K562 (cell line): ENCODE data around the gene PPFIA3. TPM values are rescaled to one million over a fixed set of nuclear protein-coding genes. Genes with fewer than 3 reads are reported as not detected.

Experiments
- BDP1 ChIP-seq: IDR thresholded peaks from 3 replicates; pipeline ENCODE4 v1.6.1; 2011; ENCODE audit not compliant: insufficient read length, insufficient read depth
- CBX3 ChIP-seq, 2 experiments: IDR thresholded peaks; 1 replicate in 1 of 2; 2 replicates in 1 of 2; pipeline ENCODE4 v1.6.1; 2012; ENCODE audit warnings: inconsistent platforms in 2 of 2, low read length in 2 of 2, borderline replicate concordance in 1 of 2, control low read depth in 1 of 2
- CREM ChIP-seq: IDR thresholded peaks from 2 replicates; pipeline ENCODE4 v1.6.1; 2014; ENCODE audit warnings: antibody characterized with exemption, low read depth
- EGR1 ChIP-seq: fragments of 450-650 bp; conservative IDR thresholded peaks from 2 replicates; pipeline ENCODE4 v1.6.1; 2017; ENCODE audit warnings: mild to moderate bottlenecking
- FOXJ3 ChIP-seq: sonication (generic); formaldehyde crosslinking; IDR thresholded peaks from 2 replicates; pipeline ENCODE4 v1.4.0; 2020; ENCODE audit warnings: mild to moderate bottlenecking, missing genetic modification reagents
- MCM2 ChIP-seq: fragments of 450-650 bp; IDR thresholded peaks from 2 replicates; pipeline ENCODE4 v1.6.1; 2017; ENCODE audit warnings: low read depth, mild to moderate bottlenecking
- NCOA6 ChIP-seq: fragments of 450-650 bp; IDR thresholded peaks from 2 replicates; pipeline ENCODE4 v1.6.1; 2017; ENCODE audit warnings: mild to moderate bottlenecking
- NFATC3 ChIP-seq: fragments of 450-650 bp; IDR thresholded peaks from 2 replicates; pipeline ENCODE4 v1.6.1; 2017; ENCODE audit warnings: mild to moderate bottlenecking
- NR2C1 ChIP-seq, 2 experiments: fragments of 450-650 bp; IDR thresholded peaks; 2 replicates each; pipeline ENCODE4 v1.6.1; 2017; ENCODE audit warnings: mild to moderate bottlenecking in 2 of 2, antibody characterized with exemption in 1 of 2, inconsistent platforms in 1 of 2, missing compliant biosample characterization in 1 of 2, missing genetic modification characterization in 1 of 2
- SMARCA5 ChIP-seq: fragments of 450-650 bp; IDR thresholded peaks from 2 replicates; pipeline ENCODE4 v1.6.1; 2016
- UBTF ChIP-seq, 2 experiments: IDR thresholded peaks; 2 replicates each; pipeline ENCODE4 v1.6.1; 2012; ENCODE audit warnings: improper control_type of control experiment in 2 of 2, low read depth in 2 of 2, low read length in 2 of 2, borderline replicate concordance in 1 of 2
- ZBTB2 ChIP-seq: fragments of 450-650 bp; IDR thresholded peaks from 2 replicates; pipeline ENCODE4 v1.6.1; 2016; ENCODE audit warnings: antibody characterized with exemption
- ZBTB7A ChIP-seq: IDR thresholded peaks from 2 replicates; pipeline ENCODE4 v1.6.1; 2011; ENCODE audit warnings: low read depth, mild to moderate bottlenecking, low read length, moderate library complexity, borderline replicate concordance; ENCODE audit not compliant: control insufficient read depth
- ZFPM2 ChIP-seq: fragments of 250-450 bp; sonication (Bioruptor Pico); IDR thresholded peaks from 2 replicates; pipeline ENCODE4 v1.5.1; 2022; ENCODE audit warnings: mild to moderate bottlenecking
- ZNF449 ChIP-seq: fragments of 250-450 bp; sonication (Bioruptor Pico); IDR thresholded peaks from 2 replicates; pipeline ENCODE4 v1.8.0; 2022; ENCODE audit warnings: moderate library complexity, mild to moderate bottlenecking, inconsistent platforms
- polyA plus RNA-seq, 8 experiments: library from polyadenylated mRNA; depleted of rRNA in 4 of 8; stranded (reverse) in 5 of 8; unstranded in 3 of 8; fragments of >200 nt; fragmentation: Nextera tagmentation in 2 of 8; fragmentation: Illumina TruSeq in 1 of 8; extraction: Ambion mirVana in 2 of 8; extraction: Trizol in 1 of 8; gene quantifications; 2 replicates each; pipeline versions ENCODE4 v1.2.1 to v1.2.3, GENCODE V29; 2011 to 2014; ENCODE audit warnings: inconsistent platforms in 1 of 8, missing spikeins in 1 of 8
- total RNA-seq, 7 experiments: library from RNA; depleted of rRNA in 6 of 7; stranded (reverse); fragments of >200 nt in 6 of 7; fragmentation: Illumina TruSeq in 2 of 7; extraction: Trizol in 2 of 7; gene quantifications; 2 replicates each; pipeline versions ENCODE4 v1.2.1 to v1.2.3, GENCODE V29; 2011 to 2021; ENCODE audit warnings: low replicate concordance in 1 of 7
- TF ChIP-seq, protein P1 (sequence below): fragments of 250-450 bp; sonication (Bioruptor Pico); IDR thresholded peaks from 2 replicates; pipeline ENCODE4 v1.8.0; 2021; ENCODE audit warnings: borderline replicate concordance, mild to moderate bottlenecking, moderate library complexity; ENCODE audit not compliant: poor library complexity, severe bottlenecking
- TF ChIP-seq, protein P2 (sequence below): fragments of 450-650 bp; IDR thresholded peaks from 2 replicates; pipeline ENCODE4 v1.6.1; 2016; ENCODE audit warnings: low read depth, mild to moderate bottlenecking, moderate library complexity
- TF ChIP-seq, protein P3 (sequence below): fragments of 250-450 bp; sonication (Bioruptor Pico); IDR thresholded peaks from 2 replicates; pipeline ENCODE4 v1.5.0; 2021; ENCODE audit warnings: mild to moderate bottlenecking, borderline replicate concordance

PPFIA3 gene
- total and polyA plus RNA-seq, 9 of the 15 experiments (the other 6 are each of a cell fraction or from before 2014, with no cell fraction given), result 0.10 to 53.0 (median 17.6) TPM

DNA sequence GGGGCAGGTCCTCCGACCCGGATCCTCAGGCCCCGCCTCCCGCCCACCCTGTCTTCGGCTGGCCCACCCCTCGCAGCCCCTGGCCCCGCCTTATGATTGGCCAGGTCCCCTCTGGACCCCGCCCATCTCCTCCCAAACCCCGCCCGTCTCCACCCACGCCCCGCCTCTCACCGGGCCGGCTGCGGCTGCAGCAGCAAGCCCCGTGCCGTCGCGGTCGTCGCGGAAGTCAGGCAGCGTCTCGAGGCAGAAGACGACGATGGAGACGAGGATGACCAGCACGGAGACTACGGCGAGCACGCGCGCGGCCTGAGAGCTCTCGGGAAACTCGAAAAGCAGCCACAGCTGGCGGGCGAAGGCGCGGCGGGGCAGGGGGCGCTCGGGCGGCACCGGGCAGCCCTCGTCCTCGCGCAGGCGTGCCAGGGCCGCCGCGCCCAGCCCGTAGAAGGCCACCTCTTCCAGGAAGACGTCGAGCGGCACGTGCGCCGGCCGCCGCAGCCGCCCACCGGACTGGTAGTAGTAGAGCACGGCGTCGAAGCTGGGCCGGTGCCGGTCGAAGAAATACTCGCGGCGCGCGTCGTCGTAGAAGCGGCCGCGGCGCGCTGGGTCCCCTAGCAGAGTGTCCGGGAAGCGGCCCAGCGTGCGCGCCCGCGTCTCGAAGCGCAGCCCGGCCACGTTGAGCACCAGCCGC, 47.3 kb upstream of the PPFIA3 start (continued):
- TF ChIP-seq ZFPM2 (no peak), SMARCA5 (no peak), MCM2 (no peak), NR2C1 (IDR thresholded peaks at IDR 0.05) (no peak), NR2C1 (tag; IDR thresholded peaks at IDR 0.05) (no peak), ZNF449 (no peak), UBTF (IDR thresholded peaks at IDR 0.05; ENCODE audit: borderline replicate concordance in 1 of 2, low read depth in 2 of 2, low read length in 2 of 2) (0 out of 4 replicates have a peak, but pooled peaks of 1 of the 2 experiments have one; percentile 26), FOXJ3 (CRISPR knock-in tag) (no peak), CBX3 (IDR thresholded peaks at IDR 0.05; ENCODE audit: borderline replicate concordance in 1 of 2, low read length in 2 of 2) (peak in 1 of 2 experiments; percentile 32; a peak in 1 of 3 replicates), ZBTB2 (no peak), NFATC3 (no peak), ZBTB7A (peak; percentile 49; the same call in 1 of the 2 replicates), BDP1 (no peak), CREM (peak; percentile 24; the same call in 1 of the 2 replicates), EGR1 (peak; percentile 78), NCOA6 (no peak)
- TF ChIP-seq, protein P1, sequence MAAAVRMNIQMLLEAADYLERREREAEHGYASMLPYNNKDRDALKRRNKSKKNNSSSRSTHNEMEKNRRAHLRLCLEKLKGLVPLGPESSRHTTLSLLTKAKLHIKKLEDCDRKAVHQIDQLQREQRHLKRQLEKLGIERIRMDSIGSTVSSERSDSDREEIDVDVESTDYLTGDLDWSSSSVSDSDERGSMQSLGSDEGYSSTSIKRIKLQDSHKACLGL (CRISPR knock-in tag), result no peak
- TF ChIP-seq, protein P2, sequence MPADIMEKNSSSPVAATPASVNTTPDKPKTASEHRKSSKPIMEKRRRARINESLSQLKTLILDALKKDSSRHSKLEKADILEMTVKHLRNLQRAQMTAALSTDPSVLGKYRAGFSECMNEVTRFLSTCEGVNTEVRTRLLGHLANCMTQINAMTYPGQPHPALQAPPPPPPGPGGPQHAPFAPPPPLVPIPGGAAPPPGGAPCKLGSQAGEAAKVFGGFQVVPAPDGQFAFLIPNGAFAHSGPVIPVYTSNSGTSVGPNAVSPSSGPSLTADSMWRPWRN, result no peak
- TF ChIP-seq, protein P3, sequence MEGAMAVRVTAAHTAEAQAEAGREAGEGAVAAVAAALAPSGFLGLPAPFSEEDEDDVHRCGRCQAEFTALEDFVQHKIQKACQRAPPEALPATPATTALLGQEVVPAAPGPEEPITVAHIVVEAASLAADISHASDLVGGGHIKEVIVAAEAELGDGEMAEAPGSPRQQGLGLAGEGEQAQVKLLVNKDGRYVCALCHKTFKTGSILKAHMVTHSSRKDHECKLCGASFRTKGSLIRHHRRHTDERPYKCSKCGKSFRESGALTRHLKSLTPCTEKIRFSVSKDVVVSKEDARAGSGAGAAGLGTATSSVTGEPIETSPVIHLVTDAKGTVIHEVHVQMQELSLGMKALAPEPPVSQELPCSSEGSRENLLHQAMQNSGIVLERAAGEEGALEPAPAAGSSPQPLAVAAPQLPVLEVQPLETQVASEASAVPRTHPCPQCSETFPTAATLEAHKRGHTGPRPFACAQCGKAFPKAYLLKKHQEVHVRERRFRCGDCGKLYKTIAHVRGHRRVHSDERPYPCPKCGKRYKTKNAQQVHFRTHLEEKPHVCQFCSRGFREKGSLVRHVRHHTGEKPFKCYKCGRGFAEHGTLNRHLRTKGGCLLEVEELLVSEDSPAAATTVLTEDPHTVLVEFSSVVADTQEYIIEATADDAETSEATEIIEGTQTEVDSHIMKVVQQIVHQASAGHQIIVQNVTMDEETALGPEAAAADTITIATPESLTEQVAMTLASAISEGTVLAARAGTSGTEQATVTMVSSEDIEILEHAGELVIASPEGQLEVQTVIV (CRISPR knock-in tag), result no peak
